ENCODE results near the gene CDC27.

The CDC27 gene

GRCh38 chr17:47078801-47079200, 110.3 kb downstream of the CDC27 start:
- no peak for TF ChIP-seq TCF12 (IDR thresholded peaks at IDR 0.05; ENCODE audit: low read depth)
- no peak for TF ChIP-seq RAD21 (IDR thresholded peaks at IDR 0.05; ENCODE audit: low read depth)
- TF ChIP-seq CREB1 (IDR thresholded peaks at IDR 0.05; ENCODE audit: low read depth): no peak
- TF ChIP-seq MAX (IDR thresholded peaks at IDR 0.05): no peak
- TF ChIP-seq CEBPB (IDR thresholded peaks at IDR 0.05): no peak
- TF ChIP-seq YY1 (IDR thresholded peaks at IDR 0.05; ENCODE audit: low read depth): no peak
- no peak for TF ChIP-seq FOXM1 (IDR thresholded peaks at IDR 0.05; ENCODE audit: borderline replicate concordance, low read depth)
- no peak for TF ChIP-seq EGR1 (IDR thresholded peaks at IDR 0.05)
- TF ChIP-seq REST (IDR thresholded peaks at IDR 0.05; ENCODE audit: low read depth): no peak
- no peak for TF ChIP-seq ZBTB7A (IDR thresholded peaks at IDR 0.05; ENCODE audit: low read depth)
- no peak for TF ChIP-seq TEAD4 (IDR thresholded peaks at IDR 0.05)
- TF ChIP-seq USF1 (IDR thresholded peaks at IDR 0.05): no peak
- no peak for TF ChIP-seq TAF1 (IDR thresholded peaks at IDR 0.05; ENCODE audit: low read depth)
- TF ChIP-seq NFIC (IDR thresholded peaks at IDR 0.05): no peak
- TF ChIP-seq EP300 (IDR thresholded peaks at IDR 0.05; ENCODE audit: borderline replicate concordance): no peak

- TF ChIP-seq EP300 (IDR thresholded peaks at IDR 0.05; ENCODE audit: borderline replicate concordance) (no peak), NFIC (IDR thresholded peaks at IDR 0.05) (no peak), YY1 (IDR thresholded peaks at IDR 0.05; ENCODE audit: low read depth) (no peak), TEAD4 (IDR thresholded peaks at IDR 0.05) (no peak)
Observed at GRCh38 chr17:47077576-47077975, 111.5 kb downstream of the CDC27 start.

- TF ChIP-seq YY1 (IDR thresholded peaks at IDR 0.05; ENCODE audit: low read depth) (no peak), RAD21 (IDR thresholded peaks at IDR 0.05; ENCODE audit: low read depth) (no peak), TEAD4 (IDR thresholded peaks at IDR 0.05) (no peak), ZBTB7A (IDR thresholded peaks at IDR 0.05; ENCODE audit: low read depth) (no peak), TCF12 (IDR thresholded peaks at IDR 0.05; ENCODE audit: low read depth) (no peak), NFIC (IDR thresholded peaks at IDR 0.05) (no peak), EGR1 (IDR thresholded peaks at IDR 0.05) (no peak), REST (IDR thresholded peaks at IDR 0.05; ENCODE audit: low read depth) (no peak), FOXM1 (IDR thresholded peaks at IDR 0.05; ENCODE audit: borderline replicate concordance, low read depth) (no peak), TAF1 (IDR thresholded peaks at IDR 0.05; ENCODE audit: low read depth) (no peak), CREB1 (IDR thresholded peaks at IDR 0.05; ENCODE audit: low read depth) (no peak), EP300 (IDR thresholded peaks at IDR 0.05; ENCODE audit: borderline replicate concordance) (no peak), CEBPB (IDR thresholded peaks at IDR 0.05) (no peak), USF1 (IDR thresholded peaks at IDR 0.05) (no peak), MAX (IDR thresholded peaks at IDR 0.05) (no peak)
Observed at GRCh38 chr17:47076171-47076570, 112.9 kb downstream of the CDC27 start.

GRCh38 chr17:47072886-47073285, 116.2 kb downstream of the CDC27 start:
- no peak for TF ChIP-seq REST (IDR thresholded peaks at IDR 0.05; ENCODE audit: low read depth)
- no peak for TF ChIP-seq USF1 (IDR thresholded peaks at IDR 0.05)
- TF ChIP-seq TAF1 (IDR thresholded peaks at IDR 0.05; ENCODE audit: low read depth): no peak
- TF ChIP-seq ZBTB7A (IDR thresholded peaks at IDR 0.05; ENCODE audit: low read depth): no peak
- TF ChIP-seq TCF12 (IDR thresholded peaks at IDR 0.05; ENCODE audit: low read depth): no peak
- no peak for TF ChIP-seq EGR1 (IDR thresholded peaks at IDR 0.05)
- no peak for TF ChIP-seq TEAD4 (IDR thresholded peaks at IDR 0.05)
- no peak for TF ChIP-seq MAX (IDR thresholded peaks at IDR 0.05)
- no peak for TF ChIP-seq EP300 (IDR thresholded peaks at IDR 0.05; ENCODE audit: borderline replicate concordance)
- no peak for TF ChIP-seq CEBPB (IDR thresholded peaks at IDR 0.05)
- no peak for TF ChIP-seq CREB1 (IDR thresholded peaks at IDR 0.05; ENCODE audit: low read depth)
- TF ChIP-seq RAD21 (IDR thresholded peaks at IDR 0.05; ENCODE audit: low read depth): no peak
- no peak for TF ChIP-seq FOXM1 (IDR thresholded peaks at IDR 0.05; ENCODE audit: borderline replicate concordance, low read depth)
- no peak for TF ChIP-seq NFIC (IDR thresholded peaks at IDR 0.05)
- no peak for TF ChIP-seq YY1 (IDR thresholded peaks at IDR 0.05; ENCODE audit: low read depth)

Data from Ishikawa (cell line).